ENCODE data around the gene PRICKLE2.

PRICKLE2 gene

GRCh38 chr3:64114651-64115050 is 110.6 kb downstream of the PRICKLE2 start:
- Mint-ChIP-seq H3K4me1 (no peaks in the 10 kb centered on the region), H3K27me3 (peaks cover 37% of the 10 kb centered on the region), H3K36me3 (ENCODE audit: insufficient read depth) (no peaks in the 10 kb centered on the region), H3K27ac (ENCODE audit: low read depth) (no peak overlapping the region), H3K9me3 (peaks cover 6% of the 10 kb centered on the region), H3K4me3 (no peak overlapping the region)
- ATAC-seq (replicated peaks; ENCODE audit: extremely low read depth, poor library complexity, severe bottlenecking) (no peak), DNase-seq (ENCODE audit: low spot score in 2 of 2) (no peak)

- no peak for ATAC-seq (replicated peaks; ENCODE audit: extremely low read depth, poor library complexity, severe bottlenecking)
- no peak for DNase-seq (ENCODE audit: low spot score in 2 of 2)
- Mint-ChIP-seq H3K9me3 (peaks cover 6% of the 10 kb centered on the region), H3K36me3 (ENCODE audit: insufficient read depth) (no peaks in the 10 kb centered on the region), H3K27me3 (peaks cover 43% of the 10 kb centered on the region), H3K4me1 (no peaks in the 10 kb centered on the region), H3K27ac (ENCODE audit: low read depth) (no peak overlapping the region), H3K4me3 (no peak overlapping the region)
Observed at GRCh38 chr3:64111872-64112271, 113.4 kb downstream of the PRICKLE2 start.

GRCh38 chr3:64111083-64111482 is 114.2 kb downstream of the PRICKLE2 start:
- H3K4me3 Mint-ChIP-seq: no peak overlapping the region
- no peaks in the 10 kb centered on the region for H3K4me1 Mint-ChIP-seq

DNA sequence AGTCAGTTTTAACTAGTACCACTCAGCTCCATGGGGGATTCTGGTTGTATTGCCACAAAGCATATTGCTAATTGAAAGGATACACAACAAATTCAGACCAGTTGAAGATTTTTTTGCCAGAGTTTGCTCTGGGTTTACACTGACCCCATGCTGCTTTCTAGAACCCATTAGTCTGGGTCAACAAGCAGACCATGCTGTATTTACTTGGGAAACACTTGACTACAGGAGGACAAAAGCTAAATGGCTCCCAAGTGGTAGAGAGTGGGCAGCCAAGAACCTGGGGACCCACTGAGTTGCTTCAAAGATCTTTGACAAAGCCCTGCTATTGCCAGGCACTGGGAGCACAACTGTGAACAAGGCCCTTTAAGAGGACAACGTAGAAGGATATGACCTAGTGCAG is 115.2 kb downstream of the PRICKLE2 start:
- H3K36me3 Mint-ChIP-seq (ENCODE audit: insufficient read depth): no peaks in the 10 kb centered on the region

More at GRCh38 chr3:64111083-64111482, 114.2 kb downstream of the PRICKLE2 start:
- no peaks in the 10 kb centered on the region for H3K36me3 Mint-ChIP-seq (ENCODE audit: insufficient read depth)
- ATAC-seq (replicated peaks; ENCODE audit: extremely low read depth, poor library complexity, severe bottlenecking) (no peak), DNase-seq (ENCODE audit: low spot score in 2 of 2) (no peak)
- H3K27ac Mint-ChIP-seq (ENCODE audit: low read depth): no peak overlapping the region
- peaks cover 6% of the 10 kb centered on the region for H3K9me3 Mint-ChIP-seq
- peaks cover 49% of the 10 kb centered on the region for H3K27me3 Mint-ChIP-seq

GRCh38 chr3:64109438-64109837 is 115.8 kb downstream of the PRICKLE2 start:
- H3K27ac Mint-ChIP-seq (ENCODE audit: low read depth): no peak overlapping the region
- peaks cover 39% of the 10 kb centered on the region for H3K27me3 Mint-ChIP-seq
- no peak for DNase-seq (ENCODE audit: low spot score in 2 of 2)
- H3K36me3 Mint-ChIP-seq (ENCODE audit: insufficient read depth): no peaks in the 10 kb centered on the region
- ATAC-seq (replicated peaks; ENCODE audit: extremely low read depth, poor library complexity, severe bottlenecking): no peak
- H3K9me3 Mint-ChIP-seq: peaks cover 5% of the 10 kb centered on the region
- H3K4me1 Mint-ChIP-seq: no peaks in the 10 kb centered on the region
- H3K4me3 Mint-ChIP-seq: no peak overlapping the region

More for the DNA sequence above, 115.2 kb downstream of the PRICKLE2 start:
- H3K27me3 Mint-ChIP-seq: peaks cover 43% of the 10 kb centered on the region
- no peak for DNase-seq (ENCODE audit: low spot score in 2 of 2)
- H3K4me1 Mint-ChIP-seq: no peaks in the 10 kb centered on the region
- H3K4me3 Mint-ChIP-seq: no peak overlapping the region
- H3K27ac Mint-ChIP-seq (ENCODE audit: low read depth): no peak overlapping the region
- no peak for ATAC-seq (replicated peaks; ENCODE audit: extremely low read depth, poor library complexity, severe bottlenecking)
- peaks cover 6% of the 10 kb centered on the region for H3K9me3 Mint-ChIP-seq

DNA sequence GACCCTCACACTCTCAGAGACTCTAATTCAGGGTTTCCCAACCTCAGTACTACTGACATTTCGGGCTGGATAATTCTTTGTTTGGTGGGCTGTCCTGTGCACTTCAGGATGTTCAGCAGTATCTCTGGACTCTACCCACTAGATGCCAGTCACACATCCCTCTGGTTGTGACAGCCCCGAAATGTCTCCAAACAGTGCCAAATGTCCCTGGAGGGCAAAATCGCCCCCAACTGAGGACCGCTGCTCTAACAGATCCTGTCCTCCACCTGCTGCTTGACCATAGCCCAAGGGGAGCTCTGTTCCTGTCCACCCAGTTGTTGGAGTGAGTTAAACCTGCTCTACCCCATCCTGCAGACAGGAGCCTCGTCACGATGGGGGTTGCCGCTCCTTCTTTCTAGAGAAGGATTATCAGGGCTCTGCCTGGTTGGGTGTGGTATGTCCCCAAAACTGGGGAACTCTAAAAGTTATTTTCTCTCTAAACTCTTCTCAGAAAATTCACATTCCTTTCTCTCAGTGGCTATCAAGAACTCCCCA is 116.4 kb downstream of the PRICKLE2 start:
- H3K27me3 Mint-ChIP-seq: peaks cover 33% of the 10 kb centered on the region
- no peak overlapping the region for H3K27ac Mint-ChIP-seq (ENCODE audit: low read depth)
- no peak overlapping the region for H3K4me3 Mint-ChIP-seq
- no peaks in the 10 kb centered on the region for H3K36me3 Mint-ChIP-seq (ENCODE audit: insufficient read depth)
- no peak for ATAC-seq (replicated peaks; ENCODE audit: extremely low read depth, poor library complexity, severe bottlenecking)
- no peaks in the 10 kb centered on the region for H3K9me3 Mint-ChIP-seq
- no peak for DNase-seq (ENCODE audit: low spot score in 2 of 2)
- no peaks in the 10 kb centered on the region for H3K4me1 Mint-ChIP-seq

DNA sequence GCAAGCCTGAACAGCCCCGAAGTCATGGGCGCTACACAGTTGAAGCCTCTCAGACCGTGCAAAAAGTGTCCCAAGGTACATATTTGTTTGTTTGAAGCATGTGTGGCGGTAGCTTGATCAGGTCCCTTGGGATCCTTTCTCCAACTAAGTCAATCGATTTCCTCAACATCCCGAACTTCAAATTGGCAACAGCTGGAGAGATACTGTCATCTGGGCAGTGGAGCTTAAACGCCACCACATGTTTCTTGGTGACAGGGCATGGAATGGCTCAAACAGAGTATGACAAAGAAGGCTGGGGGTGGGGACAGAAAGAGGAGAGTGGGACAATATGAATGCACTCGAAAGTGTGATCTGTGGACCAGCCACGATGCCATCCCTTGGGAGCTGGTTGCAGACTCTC is 117.0 kb downstream of the PRICKLE2 start:
- no peaks in the 10 kb centered on the region for H3K36me3 Mint-ChIP-seq (ENCODE audit: insufficient read depth)

GRCh38 chr3:64107190-64107589 is 118.1 kb downstream of the PRICKLE2 start:
- no peak for DNase-seq (ENCODE audit: low spot score in 2 of 2)
- no peaks in the 10 kb centered on the region for H3K4me1 Mint-ChIP-seq
- H3K4me3 Mint-ChIP-seq: no peak overlapping the region
- no peaks in the 10 kb centered on the region for H3K36me3 Mint-ChIP-seq (ENCODE audit: insufficient read depth)
- no peak for ATAC-seq (replicated peaks; ENCODE audit: extremely low read depth, poor library complexity, severe bottlenecking)
- H3K9me3 Mint-ChIP-seq: no peaks in the 10 kb centered on the region
- no peak overlapping the region for H3K27ac Mint-ChIP-seq (ENCODE audit: low read depth)
- peaks cover 34% of the 10 kb centered on the region for H3K27me3 Mint-ChIP-seq

More for the DNA sequence above, 117.0 kb downstream of the PRICKLE2 start:
- DNase-seq (ENCODE audit: low spot score in 2 of 2) (no peak), ATAC-seq (replicated peaks; ENCODE audit: extremely low read depth, poor library complexity, severe bottlenecking) (no peak)
- Mint-ChIP-seq H3K4me3 (no peak overlapping the region), H3K4me1 (no peaks in the 10 kb centered on the region), H3K9me3 (no peaks in the 10 kb centered on the region), H3K27me3 (peaks cover 32% of the 10 kb centered on the region), H3K27ac (ENCODE audit: low read depth) (no peak overlapping the region)

GRCh38 chr3:64105816-64106215 is 119.5 kb downstream of the PRICKLE2 start:
- Mint-ChIP-seq H3K4me3 (no peak overlapping the region), H3K27ac (ENCODE audit: low read depth) (no peak overlapping the region), H3K4me1 (no peaks in the 10 kb centered on the region), H3K36me3 (ENCODE audit: insufficient read depth) (no peaks in the 10 kb centered on the region), H3K9me3 (no peaks in the 10 kb centered on the region), H3K27me3 (peaks cover 45% of the 10 kb centered on the region)
- DNase-seq (ENCODE audit: low spot score in 2 of 2): no peak
- ATAC-seq (replicated peaks; ENCODE audit: extremely low read depth, poor library complexity, severe bottlenecking): no peak

- peaks cover 35% of the 10 kb centered on the region for H3K27me3 Mint-ChIP-seq
- DNase-seq (ENCODE audit: low spot score in 2 of 2) (no peak), ATAC-seq (replicated peaks; ENCODE audit: extremely low read depth, poor library complexity, severe bottlenecking) (no peak)
- H3K4me1 Mint-ChIP-seq: no peaks in the 10 kb centered on the region
- no peaks in the 10 kb centered on the region for H3K36me3 Mint-ChIP-seq (ENCODE audit: insufficient read depth)
- H3K4me3 Mint-ChIP-seq: no peak overlapping the region
- H3K9me3 Mint-ChIP-seq: no peaks in the 10 kb centered on the region
- no peak overlapping the region for H3K27ac Mint-ChIP-seq (ENCODE audit: low read depth)
Observed at GRCh38 chr3:64104691-64105111, 120.6 kb downstream of the PRICKLE2 start.

DNA sequence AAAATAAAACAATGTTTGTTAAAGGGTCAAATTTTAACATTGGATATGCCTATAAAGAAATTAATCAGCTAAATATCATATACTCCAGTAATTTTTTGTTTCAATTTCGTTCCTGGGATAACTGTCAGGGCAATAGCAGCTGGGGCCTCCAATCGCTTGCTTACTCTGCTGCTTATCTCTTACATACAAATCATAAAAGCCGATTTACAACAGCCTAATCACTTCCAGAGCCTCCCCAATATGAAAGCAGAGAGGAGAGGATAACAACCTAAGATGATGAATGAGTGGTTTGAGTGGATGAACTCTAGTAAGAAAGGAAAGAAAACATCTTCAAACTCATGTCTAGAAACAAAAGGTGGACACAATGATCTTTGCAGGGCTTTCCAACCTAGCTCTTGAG is 121.3 kb downstream of the PRICKLE2 start:
- DNase-seq (ENCODE audit: low spot score in 2 of 2): no peak
- Mint-ChIP-seq H3K27ac (ENCODE audit: low read depth) (no peak overlapping the region), H3K9me3 (no peaks in the 10 kb centered on the region), H3K4me3 (no peak overlapping the region), H3K36me3 (ENCODE audit: insufficient read depth) (no peaks in the 10 kb centered on the region), H3K27me3 (peaks cover 39% of the 10 kb centered on the region), H3K4me1 (no peaks in the 10 kb centered on the region)
- ATAC-seq (replicated peaks; ENCODE audit: extremely low read depth, poor library complexity, severe bottlenecking): no peak

- Mint-ChIP-seq H3K4me1 (no peaks in the 10 kb centered on the region), H3K36me3 (ENCODE audit: insufficient read depth) (no peaks in the 10 kb centered on the region), H3K27me3 (peaks cover 44% of the 10 kb centered on the region), H3K4me3 (no peak overlapping the region), H3K9me3 (no peaks in the 10 kb centered on the region), H3K27ac (ENCODE audit: low read depth) (no peak overlapping the region)
- DNase-seq (ENCODE audit: low spot score in 2 of 2) (no peak), ATAC-seq (replicated peaks; ENCODE audit: extremely low read depth, poor library complexity, severe bottlenecking) (no peak)
Observed at GRCh38 chr3:64103131-64103530, 122.1 kb downstream of the PRICKLE2 start.

GRCh38 chr3:64102147-64102546 is 123.1 kb downstream of the PRICKLE2 start:
- ATAC-seq (replicated peaks; ENCODE audit: extremely low read depth, poor library complexity, severe bottlenecking) (no peak), DNase-seq (ENCODE audit: low spot score in 2 of 2) (no peak)
- H3K9me3 Mint-ChIP-seq: no peaks in the 10 kb centered on the region
- no peaks in the 10 kb centered on the region for H3K4me1 Mint-ChIP-seq
- no peak overlapping the region for H3K4me3 Mint-ChIP-seq
- H3K36me3 Mint-ChIP-seq (ENCODE audit: insufficient read depth): no peaks in the 10 kb centered on the region
- H3K27me3 Mint-ChIP-seq: peaks cover 40% of the 10 kb centered on the region
- no peak overlapping the region for H3K27ac Mint-ChIP-seq (ENCODE audit: low read depth)
